Epithelial cell of proximal tubule (primary cell): ENCODE results near the gene PACS2. TPM values are rescaled to one million over a fixed set of nuclear protein-coding genes. Genes with fewer than 3 reads are reported as not detected.

ENCODE experiments used
- DNase-seq: peaks from one replicate; pipeline ENCODE4 v3.0.0-alpha.2; 2011; ENCODE audit warnings: low read depth
- H3K4me3 ChIP-seq: 2 replicates; pipeline ENCODE4 v1.5.1; 2011; ENCODE audit warnings: low read depth, mild to moderate bottlenecking, low read length
- CTCF ChIP-seq: conservative IDR thresholded peaks from 2 replicates; pipeline ENCODE4 v1.5.1; 2012; ENCODE audit warnings: low read depth, mild to moderate bottlenecking, low read length
- total RNA-seq: library from RNA; depleted of rRNA; stranded (reverse); fragments of >200 nt; gene quantifications from 2 replicates; pipeline ENCODE4 v1.2.3, GENCODE V29; 2015

PACS2 gene
- total RNA-seq, 1 donor from 2014 or later, result 68.7 TPM

GRCh38 chr14:105401699-105402098 lies 87.2 kb downstream of the PACS2 start:
- no peak for TF ChIP-seq CTCF
- no peak overlapping the region for H3K4me3 ChIP-seq

GRCh38 chr14:105408592-105408991 lies 94.0 kb downstream of the PACS2 start:
- no peak for TF ChIP-seq CTCF

More at GRCh38 chr14:105401699-105402098, 87.2 kb downstream of the PACS2 start:
- no peak for DNase-seq

GRCh38 chr14:105409364-105409763 lies 94.8 kb downstream of the PACS2 start:
- H3K4me3 ChIP-seq, result no peak overlapping the region
- DNase-seq, result no peak
- TF ChIP-seq CTCF, result no peak

More at GRCh38 chr14:105408592-105408991, 94.0 kb downstream of the PACS2 start:
- no peak overlapping the region for H3K4me3 ChIP-seq
- no peak for DNase-seq

- H3K4me3 ChIP-seq, result peak overlapping the region; percentile 48
- DNase-seq, result no peak
- no peak for TF ChIP-seq CTCF
Measured at GRCh38 chr14:105410642-105411016, 96.1 kb downstream of the PACS2 start.

GRCh38 chr14:105411017-105411941 lies 96.7 kb downstream of the PACS2 start:
- TF ChIP-seq CTCF, result no peak
- DNase-seq, result no peak
- H3K4me3 ChIP-seq, result peak overlapping the region; percentile 48

- no peak for DNase-seq
- H3K4me3 ChIP-seq, result no peak overlapping the region
- no peak for TF ChIP-seq CTCF
Measured at GRCh38 chr14:105411985-105412770, 97.6 kb downstream of the PACS2 start.
